Ectodermal cell (in vitro differentiated cells): Measurements from ENCODE around the gene IL2RA.

Source experiments
- H3K27ac ChIP-seq: 2 replicates; pipeline ENCODE4 v1.7.0; 2013; ENCODE audit warnings: mild to moderate bottlenecking, low read depth, low read length; ENCODE audit not compliant: insufficient read depth, poor library complexity, severe bottlenecking
- H3K27me3 ChIP-seq: 2 replicates; pipeline ENCODE4 v1.7.0; 2013; ENCODE audit warnings: mild to moderate bottlenecking, low read length; ENCODE audit not compliant: insufficient read depth, control insufficient read depth, poor library complexity, severe bottlenecking
- H3K36me3 ChIP-seq: one replicate; pipeline ENCODE4 v1.7.0; 2013; ENCODE audit warnings: low read length; ENCODE audit not compliant: control insufficient read depth, insufficient read depth
- H3K4me1 ChIP-seq: one replicate; pipeline ENCODE4 v1.7.0; 2013; ENCODE audit warnings: low read length; ENCODE audit not compliant: control insufficient read depth, insufficient read depth
- H3K4me3 ChIP-seq: 2 replicates; pipeline ENCODE4 v1.7.0; 2013; ENCODE audit warnings: low read depth, low read length, control low read depth; ENCODE audit not compliant: insufficient read depth
- H3K9me3 ChIP-seq: 2 replicates; pipeline ENCODE4 v1.7.0; 2013; ENCODE audit warnings: mild to moderate bottlenecking, low read length, moderate library complexity; ENCODE audit not compliant: control insufficient read depth
- WGBS, 2 experiments: methylation state at CpG; one replicate each; pipeline ENCODE4 v1.1.7; 2013; ENCODE audit warnings: missing lambda C conversion rate in 2 of 2; 5-methylcytosine and 5-hydroxymethylcytosine counted together

IL2RA gene

DNA sequence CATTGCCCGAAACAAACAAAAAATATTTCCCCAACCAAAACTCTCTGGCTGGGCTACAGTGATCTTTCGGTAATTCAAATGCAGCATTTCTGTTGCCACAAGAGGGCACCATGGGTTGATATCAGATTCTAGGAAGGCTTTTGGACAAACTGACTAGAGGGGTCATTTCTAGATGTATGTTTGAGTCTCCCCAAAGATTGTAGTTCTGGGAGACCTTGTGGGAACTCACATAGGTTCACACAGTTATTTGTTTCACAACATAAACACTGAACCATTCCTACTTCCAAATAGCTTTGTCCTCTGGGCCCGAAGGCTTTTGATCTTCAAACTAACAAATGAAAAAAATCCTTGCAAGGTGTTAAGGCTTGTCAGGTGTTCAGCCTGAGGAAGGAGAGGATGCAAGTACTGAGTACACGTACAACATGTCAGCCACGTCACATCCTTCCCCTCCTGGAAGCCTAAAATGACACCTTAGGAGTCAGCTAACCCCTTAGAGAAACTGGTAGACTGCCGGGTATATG is 47.9 kb downstream of the IL2RA start:
- no peaks in the 10 kb centered on the region for H3K36me3 ChIP-seq
- 62 to 68% methylated on average over 6 of the region's 6 CpGs for WGBS, 2 experiments
- no peaks in the 10 kb centered on the region for H3K27me3 ChIP-seq
- H3K9me3 ChIP-seq, result no peaks in the 10 kb centered on the region
- no peak overlapping the region for H3K4me3 ChIP-seq
- no peak overlapping the region for H3K27ac ChIP-seq
- H3K4me1 ChIP-seq, result no peaks in the 10 kb centered on the region

DNA sequence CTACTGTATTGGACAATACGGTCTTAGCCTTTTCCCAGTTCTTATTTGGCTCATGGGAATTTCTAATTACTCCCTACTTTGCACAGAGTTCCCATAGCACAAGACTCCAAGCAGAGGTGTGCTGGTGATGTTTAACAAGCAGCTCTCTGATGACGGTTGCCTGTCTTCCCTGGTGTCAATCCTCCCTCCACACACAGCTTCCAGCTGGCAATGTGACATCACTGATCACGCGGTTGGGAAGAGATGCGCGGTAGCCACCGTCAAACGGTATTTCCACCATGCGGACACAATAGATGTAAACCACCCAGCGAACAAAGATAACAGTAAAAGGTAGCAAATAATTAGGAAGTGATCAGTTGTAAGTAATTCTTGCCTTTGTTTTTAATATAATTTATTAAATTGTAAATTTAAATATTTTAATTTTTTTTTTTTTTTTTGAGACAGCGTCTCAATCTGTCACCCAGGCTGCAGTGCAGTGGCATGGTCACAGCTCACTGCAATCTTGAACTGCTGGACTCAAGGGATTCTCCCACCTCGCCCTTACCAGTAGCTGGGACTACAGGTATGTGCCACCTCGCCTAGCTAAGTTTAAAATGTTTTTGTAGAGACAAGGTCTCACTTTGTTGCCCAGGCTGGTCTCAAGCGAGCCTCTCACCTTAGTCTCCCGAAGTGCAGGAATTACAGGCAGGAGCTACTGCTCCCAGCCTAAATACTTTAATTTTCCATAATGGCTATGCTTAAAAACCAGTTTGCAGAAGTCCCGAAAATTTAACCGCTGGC is 48.6 kb downstream of the IL2RA start:
- Histone ChIP-seq H3K36me3 (no peaks in the 10 kb centered on the region), H3K27me3 (no peaks in the 10 kb centered on the region), H3K4me1 (no peaks in the 10 kb centered on the region), H3K9me3 (no peaks in the 10 kb centered on the region), H3K27ac (no peak overlapping the region), H3K4me3 (no peak overlapping the region)
- WGBS, 2 experiments, result 84 to 86% methylated on average over 17 of the region's 17 CpGs

DNA sequence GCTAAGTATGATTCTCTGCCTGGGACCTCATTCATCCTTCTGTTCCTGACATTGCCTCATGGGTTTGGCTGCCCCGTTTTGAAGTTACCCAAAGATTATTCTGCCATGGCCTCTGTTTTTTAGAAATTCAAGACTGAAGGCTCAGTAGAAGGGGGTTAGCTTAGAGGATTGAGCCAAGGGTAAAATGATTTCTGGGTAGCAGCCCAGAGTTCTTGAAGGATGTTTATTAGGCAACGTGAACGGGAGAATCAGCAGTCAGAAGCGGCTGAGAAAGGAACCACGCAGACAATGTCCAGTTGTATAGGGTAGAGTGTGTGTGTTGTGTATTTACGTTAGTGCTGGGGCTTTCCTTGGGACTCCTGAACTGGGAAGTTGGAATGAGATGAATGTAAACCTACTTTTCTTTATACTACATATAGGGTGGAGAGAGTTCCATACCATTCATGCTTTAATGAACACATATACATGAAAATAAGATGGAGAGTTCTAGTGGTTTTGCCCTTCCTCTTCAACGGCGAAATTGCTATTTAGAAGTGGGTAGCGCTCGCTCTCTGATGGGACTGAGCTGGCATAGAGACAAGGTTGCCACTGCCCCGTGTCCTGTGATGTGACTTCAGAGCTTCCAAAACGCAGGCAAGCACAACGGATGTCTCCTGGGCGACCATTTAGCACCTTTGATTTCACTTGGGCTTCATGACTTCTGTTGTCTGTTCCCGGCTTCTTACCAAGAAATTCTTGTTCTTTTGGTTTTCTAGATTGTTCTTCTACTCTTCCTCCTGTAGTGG is 49.9 kb downstream of the IL2RA start:
- Histone ChIP-seq H3K4me1 (no peaks in the 10 kb centered on the region), H3K27me3 (no peaks in the 10 kb centered on the region), H3K4me3 (no peak overlapping the region), H3K9me3 (no peaks in the 10 kb centered on the region), H3K27ac (no peak overlapping the region), H3K36me3 (no peaks in the 10 kb centered on the region)
- WGBS, 2 experiments, result 92 to 93% methylated on average over 15 of the region's 15 CpGs

DNA sequence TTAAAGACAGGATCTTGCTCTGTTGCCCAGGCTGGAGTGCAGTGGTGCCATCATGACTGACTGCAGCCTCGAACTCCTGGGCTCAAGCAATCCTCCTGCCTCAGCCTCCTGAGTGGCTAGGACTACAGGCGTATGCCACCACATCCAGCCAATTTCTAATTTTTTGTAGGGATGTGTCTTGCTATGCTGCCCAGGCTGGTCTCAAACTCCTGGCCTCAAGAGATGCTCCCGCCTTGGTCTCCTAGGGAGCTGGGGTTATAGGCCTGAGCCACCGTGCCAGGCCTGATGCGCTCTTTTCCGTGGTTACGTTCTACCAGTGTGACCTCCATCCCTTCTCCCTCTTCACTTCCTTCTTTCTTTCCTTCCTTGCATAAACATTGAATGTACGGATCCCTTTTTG is 50.6 kb downstream of the IL2RA start:
- Histone ChIP-seq H3K9me3 (no peaks in the 10 kb centered on the region), H3K36me3 (no peaks in the 10 kb centered on the region), H3K4me1 (no peaks in the 10 kb centered on the region), H3K27ac (no peak overlapping the region), H3K27me3 (no peaks in the 10 kb centered on the region), H3K4me3 (no peak overlapping the region)
- 93% methylated on average over 8 of the region's 8 CpGs for WGBS, 2 experiments

DNA sequence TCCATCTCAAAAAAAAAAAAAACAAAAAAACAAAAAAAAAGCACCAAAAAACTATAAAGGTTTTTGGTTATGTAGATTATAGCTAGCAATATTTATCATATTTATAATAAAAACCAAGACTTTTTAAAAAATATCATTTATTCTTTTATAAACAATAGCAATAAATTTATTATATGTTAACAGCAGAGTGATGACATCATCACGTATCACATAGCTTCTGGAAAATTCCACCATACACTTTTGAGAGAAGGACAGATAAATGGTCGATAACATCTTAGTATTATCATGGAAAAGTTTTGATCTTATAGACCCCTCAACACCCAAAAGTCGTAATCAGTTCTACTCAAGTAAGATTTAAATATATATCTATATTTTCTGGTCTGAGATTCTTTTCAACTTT is 51.6 kb downstream of the IL2RA start:
- H3K27ac ChIP-seq, result no peak overlapping the region
- H3K4me3 ChIP-seq, result no peak overlapping the region
- H3K27me3 ChIP-seq, result no peaks in the 10 kb centered on the region
- no peaks in the 10 kb centered on the region for H3K36me3 ChIP-seq
- H3K9me3 ChIP-seq, result no peaks in the 10 kb centered on the region
- H3K4me1 ChIP-seq, result no peaks in the 10 kb centered on the region
- WGBS, 2 experiments, result no CpG with 5 or more reads among the region's 3 CpGs

DNA sequence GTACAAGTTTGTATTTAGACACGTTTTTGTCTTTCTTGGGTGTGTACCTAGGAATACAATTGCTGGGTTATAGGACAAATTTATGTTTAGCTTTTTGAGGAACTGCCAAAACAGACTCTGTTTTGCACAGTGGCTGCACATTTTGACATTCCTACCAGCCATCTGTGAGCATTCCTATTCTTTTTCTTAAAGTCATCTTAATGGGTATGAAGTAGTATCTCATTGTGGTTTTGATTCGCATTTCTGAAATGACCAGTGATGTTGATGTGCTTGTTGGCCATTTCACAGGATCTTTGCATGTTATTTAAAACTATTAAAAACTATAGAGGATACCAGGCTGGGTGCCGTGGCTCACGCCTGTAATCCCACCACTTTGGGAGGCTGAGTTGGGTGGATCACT is 52.2 kb downstream of the IL2RA start:
- Histone ChIP-seq H3K36me3 (no peaks in the 10 kb centered on the region), H3K27ac (no peak overlapping the region), H3K4me1 (no peaks in the 10 kb centered on the region), H3K9me3 (no peaks in the 10 kb centered on the region), H3K27me3 (no peaks in the 10 kb centered on the region), H3K4me3 (no peak overlapping the region)
- WGBS, 2 experiments, result 89 to 91% methylated on average over 4 of the region's 4 CpGs

DNA sequence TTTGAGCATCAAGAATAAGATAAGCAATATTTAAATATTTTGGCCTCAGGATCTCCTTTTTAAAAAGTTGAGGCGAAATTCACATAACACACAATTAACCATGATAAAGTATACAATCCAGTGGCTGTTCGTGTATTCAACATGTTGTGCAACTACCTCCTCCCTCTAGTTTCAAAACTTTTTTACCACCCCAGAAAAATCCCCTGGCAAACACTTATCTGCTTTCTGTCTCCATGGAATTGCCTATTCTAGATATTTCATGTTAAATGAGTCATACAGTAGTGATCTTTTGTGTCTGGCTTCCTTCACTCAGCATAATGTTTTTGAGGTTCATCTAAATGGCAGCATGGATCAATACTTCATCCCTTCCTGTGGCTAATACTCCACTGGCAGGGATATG is 53.0 kb downstream of the IL2RA start:
- H3K4me1 ChIP-seq, result no peaks in the 10 kb centered on the region
- no peaks in the 10 kb centered on the region for H3K36me3 ChIP-seq
- no peaks in the 10 kb centered on the region for H3K27me3 ChIP-seq
- WGBS, 2 experiments, result 85 to 91% methylated on average over 2 of the region's 2 CpGs
- no peak overlapping the region for H3K4me3 ChIP-seq
- no peaks in the 10 kb centered on the region for H3K9me3 ChIP-seq
- no peak overlapping the region for H3K27ac ChIP-seq

DNA sequence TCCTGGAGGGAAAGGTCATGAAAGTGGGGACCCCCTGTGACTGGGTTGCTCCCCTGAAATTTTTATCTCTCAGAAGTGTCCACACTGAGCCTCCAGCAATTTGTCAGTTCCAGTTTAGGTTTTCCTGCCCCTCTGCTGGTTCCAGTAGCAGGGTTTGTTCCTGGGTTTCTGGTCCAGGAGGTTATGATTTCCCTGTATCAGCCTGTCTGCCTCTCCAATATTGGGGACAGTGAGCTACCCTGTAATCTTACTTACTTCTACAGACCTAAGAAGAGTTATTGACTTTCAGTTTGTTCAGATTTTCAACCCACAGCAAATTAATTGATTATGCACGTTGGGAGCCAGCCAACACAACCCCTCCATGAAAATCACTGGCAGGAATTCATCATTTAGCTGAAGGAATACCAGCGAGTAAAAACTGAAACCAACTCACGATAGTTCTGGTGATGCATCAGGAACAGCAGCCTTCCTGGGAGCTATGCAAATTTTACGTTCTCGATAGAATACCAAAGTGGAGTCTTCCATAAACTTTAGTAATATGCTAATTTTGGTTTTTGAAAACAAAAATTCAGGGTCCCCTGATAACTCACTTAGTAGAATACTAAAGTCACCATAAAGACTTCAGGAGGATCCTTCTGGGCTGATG is 53.5 kb downstream of the IL2RA start:
- H3K27ac ChIP-seq, result no peak overlapping the region
- WGBS, 2 experiments, result 90 to 92% methylated on average over 5 of the region's 5 CpGs
- H3K4me1 ChIP-seq, result no peaks in the 10 kb centered on the region

DNA sequence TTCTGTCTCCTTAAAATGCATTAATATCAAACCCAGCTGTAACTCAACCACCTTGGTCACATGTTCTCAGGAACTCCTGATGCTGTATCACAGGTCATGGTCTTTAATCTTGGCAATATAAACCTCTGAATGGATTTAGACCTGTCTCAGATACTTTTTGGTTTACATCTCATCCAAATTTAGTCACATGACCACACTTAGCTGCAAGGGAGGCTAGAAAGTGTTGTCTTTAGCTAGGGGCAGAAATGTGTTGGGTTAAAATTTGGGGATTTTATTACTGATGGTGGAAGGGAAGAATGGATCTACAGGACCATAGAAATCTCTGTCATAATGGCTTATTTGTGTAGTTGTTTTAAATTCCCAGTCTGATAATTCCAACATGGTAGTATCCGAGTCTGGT is 55.2 kb downstream of the IL2RA start:
- H3K27me3 ChIP-seq, result no peaks in the 10 kb centered on the region
- 88 to 100% methylated on average over 1 of the region's 1 CpG for WGBS, 2 experiments
- no peak overlapping the region for H3K4me3 ChIP-seq
- H3K9me3 ChIP-seq, result no peaks in the 10 kb centered on the region
- no peaks in the 10 kb centered on the region for H3K4me1 ChIP-seq
- no peaks in the 10 kb centered on the region for H3K36me3 ChIP-seq
- H3K27ac ChIP-seq, result no peak overlapping the region

More for the DNA sequence above, 53.5 kb downstream of the IL2RA start:
- Histone ChIP-seq H3K4me3 (no peak overlapping the region), H3K36me3 (no peaks in the 10 kb centered on the region), H3K27me3 (no peaks in the 10 kb centered on the region), H3K9me3 (no peaks in the 10 kb centered on the region)

DNA sequence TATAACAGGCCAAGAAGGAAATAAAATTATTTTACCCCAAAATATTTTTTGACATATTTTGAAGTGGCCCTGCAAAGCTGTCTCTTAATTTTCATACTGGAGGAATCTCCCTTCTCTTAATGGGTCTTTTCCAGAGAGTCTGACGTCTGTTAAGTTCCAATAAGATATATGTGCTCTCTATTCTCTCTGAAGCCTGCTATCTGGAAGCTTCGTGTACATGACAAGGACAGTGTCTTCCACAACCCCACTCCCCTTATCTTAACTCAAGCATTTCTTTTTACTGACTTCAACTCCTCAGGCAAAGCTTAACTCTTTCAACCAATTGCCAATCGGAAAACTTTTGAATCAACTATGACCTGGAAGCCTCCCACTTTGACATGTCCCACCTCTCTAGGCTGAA is 55.6 kb downstream of the IL2RA start:
- H3K27me3 ChIP-seq, result no peaks in the 10 kb centered on the region
- 93 to 95% methylated on average over 3 of the region's 3 CpGs for WGBS, 2 experiments
- H3K36me3 ChIP-seq, result no peaks in the 10 kb centered on the region
- H3K4me3 ChIP-seq, result no peak overlapping the region
- no peak overlapping the region for H3K27ac ChIP-seq
- H3K9me3 ChIP-seq, result no peaks in the 10 kb centered on the region
- no peaks in the 10 kb centered on the region for H3K4me1 ChIP-seq
